Transverse colon (tissue), 4 donors: Measurements from ENCODE around the gene TNS4. TPM values are rescaled to one million over a fixed set of nuclear protein-coding genes. Genes with fewer than 3 reads are reported as not detected.

Experiments used
- DNase-seq: peaks from one replicate; pipeline ENCODE4 v3.0.0-alpha.2; 2019
- H3K27ac ChIP-seq, 4 donors: fragments of 200-600 bp; sonication (generic); 2 replicates each; pipeline ENCODE4 v1.5.1; 2016 to 2018; ENCODE audit warnings: inconsistent platforms in 4 of 4
- H3K27me3 ChIP-seq: fragments of 200-600 bp; sonication (generic); 2 replicates; pipeline ENCODE4 v1.5.1; 2017; ENCODE audit warnings: inconsistent platforms
- H3K36me3 ChIP-seq, 4 donors: fragments of 200-600 bp; sonication (generic); 2 replicates each; pipeline ENCODE4 v1.5.1; 2017 to 2019; ENCODE audit warnings: inconsistent platforms in 4 of 4
- H3K4me1 ChIP-seq, 4 donors: fragments of 200-600 bp; sonication (generic); 2 replicates each; pipeline ENCODE4 v1.5.1; 2017 to 2020; ENCODE audit warnings: inconsistent platforms in 4 of 4
- H3K4me3 ChIP-seq, 4 donors: fragments of 200-600 bp; sonication (generic); 1 replicate in 1 of 4; 2 replicates in 3 of 4; pipeline versions ENCODE4 v1.5.1 to v1.6.1; 2017 to 2019; ENCODE audit warnings: inconsistent platforms in 4 of 4
- H3K9me3 ChIP-seq, 2 donors: fragments of 200-600 bp; sonication (generic); 2 replicates each; pipeline ENCODE4 v1.5.1; 2017 to 2019; ENCODE audit warnings: inconsistent platforms in 2 of 2
- EP300 ChIP-seq: sonication (generic); formaldehyde crosslinking; IDR thresholded peaks from one replicate; pipeline ENCODE4 v1.6.1; 2017; ENCODE audit warnings: antibody characterized with exemption, low read depth
- POLR2A ChIP-seq: fragments of 450-650 bp; IDR thresholded peaks from one replicate; pipeline ENCODE4 v1.6.1; 2016; ENCODE audit warnings: antibody characterized with exemption, mild to moderate bottlenecking, moderate library complexity
- POLR2AphosphoS5 ChIP-seq, 3 donors: sonication (generic); formaldehyde crosslinking; IDR thresholded peaks; one replicate each; pipeline ENCODE4 v1.6.1; 2016; ENCODE audit warnings: antibody characterized with exemption in 3 of 3
- WGBS, 2 donors: methylation state at CpG; one replicate each; pipeline ENCODE4 v1.1.5; 2018; ENCODE audit warnings: low coverage in 1 of 2; 5-methylcytosine and 5-hydroxymethylcytosine counted together
- in situ Hi-C, 4 donors: fragments of 200-750 bp; cut with MboI; loops; one replicate each; pipeline versions ENCODE4 v1.15.0 to v1.15.1; 2017; ENCODE audit warnings: low sequenced_read_pairs in 3 of 4, low pct_ligation_motif_present in 1 of 4, low pct_unique_long_range_greater_than_20kb in 1 of 4
- intact Hi-C: fragments of 100-400 bp; cut with DNase I; formaldehyde crosslinking; loops from one replicate; pipeline ENCODE4 v1.15.1; 2023; ENCODE audit warnings: low total_unique reads
- total RNA-seq, 4 donors: library from RNA; depleted of rRNA; stranded (reverse); fragments of >200 nt; gene quantifications; one replicate each; pipeline ENCODE4 v1.1.0, GENCODE V29; 2016
- TF ChIP-seq, protein P1 (sequence below), 5 experiments: fragments of 200-600 bp in 3 of 5; fragments of 450-650 bp in 2 of 5; sonication (generic) in 3 of 5; IDR thresholded peaks; 1 replicate in 2 of 5; 2 replicates in 3 of 5; pipeline ENCODE4 v1.5.1; 2016 to 2017; ENCODE audit warnings: antibody characterized with exemption in 5 of 5, inconsistent platforms in 3 of 5, mild to moderate bottlenecking in 2 of 5, moderate library complexity in 1 of 5

Gene TNS4
- total RNA-seq, 4 donors from 2014 or later = 1.2 to 4.2 (median 2.5) TPM; not detected in 1

DNA sequence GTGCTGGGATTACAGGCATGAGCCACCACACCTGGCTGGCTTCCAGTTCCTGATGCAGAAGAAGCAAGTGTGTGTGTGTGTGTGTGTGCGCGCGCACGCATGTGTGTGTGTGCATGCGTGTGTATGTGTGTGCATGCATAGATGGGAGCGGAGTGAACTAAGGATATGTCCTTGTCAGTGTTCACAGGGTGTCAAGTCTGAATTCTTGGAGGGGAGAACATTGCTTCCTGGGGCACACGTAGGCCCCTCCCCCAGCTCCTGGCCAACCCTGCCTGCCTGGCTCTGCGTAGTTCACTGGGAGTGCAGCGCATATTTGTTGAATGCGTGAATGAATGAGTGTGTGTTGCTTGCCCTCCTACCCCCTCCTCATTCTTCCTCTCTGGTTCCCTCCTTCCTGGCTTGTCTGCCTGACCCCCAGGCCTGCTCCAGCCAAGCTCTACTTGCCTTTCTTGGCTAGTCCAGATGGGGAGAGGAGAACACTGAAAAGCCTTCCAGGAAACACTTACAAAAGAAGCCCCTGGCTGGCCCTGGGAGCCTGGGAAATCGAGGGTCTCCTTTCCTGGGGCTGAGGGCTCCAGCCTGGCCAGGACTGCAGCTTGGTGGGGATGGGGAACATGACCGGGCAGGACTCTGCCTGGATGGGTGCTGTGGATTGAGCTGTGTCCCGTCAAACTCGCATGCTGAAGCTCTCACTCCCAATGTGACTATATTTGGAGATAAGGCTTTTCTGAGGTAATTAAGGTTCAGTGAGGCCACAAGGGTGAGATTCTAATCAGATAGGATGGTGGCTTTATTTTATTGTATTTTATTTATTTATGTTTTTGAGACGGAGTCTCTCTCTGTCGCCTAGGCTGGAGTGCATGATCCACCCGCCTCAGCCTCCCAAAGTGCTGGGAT, 30.2 kb downstream of the TNS4 start:
- 75 to 78% methylated on average over 10 to 17 of the region's 17 CpGs for WGBS, 2 donors
- intact Hi-C loops (no loop called here), in situ Hi-C loops (no loop called here)
- Histone ChIP-seq H3K36me3 (no peaks in the 10 kb centered on the region), H3K4me1 (peaks cover 19 to 39% (median 27%) of the 10 kb centered on the region in 4 donors), H3K4me3 (no peak overlapping the region), H3K9me3 (no peaks in the 10 kb centered on the region), H3K27me3 (no peaks in the 10 kb centered on the region), H3K27ac (peak overlapping the region; percentile 61 to 85 (median 78))
- DNase-seq = no peak
- TF ChIP-seq POLR2AphosphoS5 (IDR thresholded peaks at IDR 0.05) (peak in 2 of 3 donors; percentile 40 to 52), EP300 (peak; percentile 38), POLR2A (no peak)

DNA sequence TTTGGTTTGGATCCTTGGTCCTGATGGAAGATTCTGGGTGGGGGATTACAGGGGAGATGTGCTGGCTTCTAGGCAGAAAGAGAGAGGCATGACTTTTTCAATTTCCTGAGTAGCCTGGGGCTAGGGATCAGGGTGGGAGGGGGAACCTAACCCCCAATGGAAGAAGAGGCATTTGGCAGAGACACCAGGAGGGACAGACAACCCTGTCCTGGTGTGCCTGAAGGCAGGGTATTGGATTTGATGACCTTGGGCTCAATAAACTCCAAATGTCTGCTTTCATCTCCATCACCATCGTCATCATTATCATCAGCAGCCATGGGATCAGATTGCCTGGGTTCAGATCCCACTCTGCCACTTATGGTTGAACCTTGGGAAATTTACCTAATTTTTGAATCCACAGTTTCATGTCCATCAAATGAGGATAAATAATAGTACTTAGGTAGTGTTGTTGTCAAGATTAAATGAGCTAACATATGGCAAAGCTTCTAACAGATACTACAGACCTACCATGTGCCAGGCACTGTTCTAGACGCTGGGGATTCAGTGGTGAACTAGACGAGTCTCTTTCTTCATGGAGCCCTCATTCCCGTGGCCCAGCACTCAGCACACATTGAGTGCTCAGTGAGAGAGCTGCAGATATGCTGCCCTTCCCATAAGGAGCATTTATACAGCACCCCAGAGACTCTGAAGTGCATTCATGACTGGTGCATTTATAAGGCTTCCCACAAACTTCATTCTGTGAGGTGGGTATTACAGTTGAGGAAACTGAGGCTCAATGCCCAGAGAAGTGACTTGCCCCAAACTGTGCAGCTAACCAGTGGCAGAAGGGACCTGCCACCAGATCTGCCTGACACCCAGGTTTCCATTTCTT, 31.4 kb downstream of the TNS4 start:
- no peak for TF ChIP-seq POLR2A
- Histone ChIP-seq H3K4me3 (no peak overlapping the region), H3K27me3 (no peaks in the 10 kb centered on the region), H3K27ac (peak overlapping the region in 2 of 4 donors; percentile 80 to 85), H3K4me1 (peaks cover 11 to 29% (median 18%) of the 10 kb centered on the region in 4 donors), H3K9me3 (no peaks in the 10 kb centered on the region), H3K36me3 (no peaks in the 10 kb centered on the region)
- in situ Hi-C loops = no loop called here
- intact Hi-C loops = no loop called here
- DNase-seq = no peak
- 91 to 100% methylated on average over 1 to 4 of the region's 4 CpGs for WGBS, 2 donors

DNA sequence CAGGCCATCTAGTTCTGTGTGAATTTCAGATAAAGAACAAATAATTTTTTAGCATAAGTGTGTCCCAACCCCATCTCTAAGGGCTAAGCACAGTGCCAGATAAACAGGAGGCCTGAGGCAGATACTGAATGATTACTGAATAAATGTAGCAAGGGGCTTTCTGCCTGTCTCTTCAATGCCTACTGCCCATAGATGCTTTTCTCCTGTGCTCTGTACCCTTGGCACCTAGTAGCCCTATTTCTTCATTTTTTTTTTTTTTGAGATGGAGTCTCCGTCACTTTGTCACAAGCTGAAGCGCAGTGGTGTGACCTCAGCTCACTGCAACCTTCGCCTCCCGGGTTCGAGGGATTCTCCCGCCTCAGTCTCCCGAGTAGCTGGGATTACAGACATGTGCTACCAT, 32.9 kb downstream of the TNS4 start:
- in situ Hi-C loops = no loop called here
- no peak overlapping the region for H3K4me3 ChIP-seq
- DNase-seq = no peak

DNA sequence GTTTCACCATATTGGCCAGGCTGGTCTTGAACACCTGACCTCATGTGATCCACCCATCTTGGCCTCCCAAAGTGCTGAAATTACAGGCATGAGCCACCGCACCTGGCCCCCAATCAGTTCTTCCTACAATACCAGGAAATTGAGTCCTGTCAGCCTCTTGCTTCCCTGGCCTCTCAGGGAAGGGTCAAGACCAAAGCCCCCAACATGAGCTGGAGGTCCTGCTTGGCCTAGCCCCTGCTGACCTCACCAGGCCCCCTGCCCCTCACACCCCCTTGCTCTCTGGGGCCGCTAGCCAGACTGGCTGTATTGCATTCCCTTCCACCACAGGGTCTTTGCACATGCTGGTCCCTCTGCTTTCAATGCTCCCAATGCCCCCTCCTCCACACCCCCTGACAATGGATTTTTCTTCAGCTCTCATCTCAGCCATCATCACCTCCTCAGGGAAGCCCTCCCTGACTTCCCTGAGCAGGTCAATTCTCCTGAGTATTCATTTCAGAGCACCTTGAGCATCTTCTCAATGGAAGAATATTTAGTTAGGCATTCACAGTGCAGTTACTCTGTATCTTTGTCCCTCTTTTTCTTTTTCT, 34.0 kb downstream of the TNS4 start:
- no peaks in the 10 kb centered on the region for H3K27me3 ChIP-seq
- no peak overlapping the region for H3K27ac ChIP-seq
- WGBS, 2 donors = 86% methylated on average over 2 of the region's 2 CpGs; no CpG with 5 or more reads in 1 of the 2 donors
- in situ Hi-C loops (no loop called here), intact Hi-C loops (no loop called here)
- H3K4me1 ChIP-seq = peaks cover under 1 to 20% (median 9%) of the 10 kb centered on the region in 4 donors
- no peak overlapping the region for H3K4me3 ChIP-seq
- H3K36me3 ChIP-seq = no peaks in the 10 kb centered on the region
- no peak for TF ChIP-seq EP300
- no peak for TF ChIP-seq POLR2AphosphoS5 (IDR thresholded peaks at IDR 0.05)
- TF ChIP-seq, protein P1, sequence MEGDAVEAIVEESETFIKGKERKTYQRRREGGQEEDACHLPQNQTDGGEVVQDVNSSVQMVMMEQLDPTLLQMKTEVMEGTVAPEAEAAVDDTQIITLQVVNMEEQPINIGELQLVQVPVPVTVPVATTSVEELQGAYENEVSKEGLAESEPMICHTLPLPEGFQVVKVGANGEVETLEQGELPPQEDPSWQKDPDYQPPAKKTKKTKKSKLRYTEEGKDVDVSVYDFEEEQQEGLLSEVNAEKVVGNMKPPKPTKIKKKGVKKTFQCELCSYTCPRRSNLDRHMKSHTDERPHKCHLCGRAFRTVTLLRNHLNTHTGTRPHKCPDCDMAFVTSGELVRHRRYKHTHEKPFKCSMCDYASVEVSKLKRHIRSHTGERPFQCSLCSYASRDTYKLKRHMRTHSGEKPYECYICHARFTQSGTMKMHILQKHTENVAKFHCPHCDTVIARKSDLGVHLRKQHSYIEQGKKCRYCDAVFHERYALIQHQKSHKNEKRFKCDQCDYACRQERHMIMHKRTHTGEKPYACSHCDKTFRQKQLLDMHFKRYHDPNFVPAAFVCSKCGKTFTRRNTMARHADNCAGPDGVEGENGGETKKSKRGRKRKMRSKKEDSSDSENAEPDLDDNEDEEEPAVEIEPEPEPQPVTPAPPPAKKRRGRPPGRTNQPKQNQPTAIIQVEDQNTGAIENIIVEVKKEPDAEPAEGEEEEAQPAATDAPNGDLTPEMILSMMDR (IDR thresholded peaks at IDR 0.05) = no peak
- TF ChIP-seq POLR2A = no peak
- DNase-seq = no peak
- no peaks in the 10 kb centered on the region for H3K9me3 ChIP-seq

More for the DNA sequence above, 32.9 kb downstream of the TNS4 start:
- intact Hi-C loops = no loop called here
- peaks cover 3 to 14% (median 9%) of the 10 kb centered on the region in 4 donors for H3K4me1 ChIP-seq
- TF ChIP-seq, protein P1 (IDR thresholded peaks at IDR 0.05) = no peak
- no peak for TF ChIP-seq EP300
- TF ChIP-seq POLR2AphosphoS5 (IDR thresholded peaks at IDR 0.05) = no peak
- no peak for TF ChIP-seq POLR2A
- H3K27ac ChIP-seq = no peak overlapping the region
- H3K27me3 ChIP-seq = no peaks in the 10 kb centered on the region
- no peaks in the 10 kb centered on the region for H3K36me3 ChIP-seq
- no peaks in the 10 kb centered on the region for H3K9me3 ChIP-seq
- 97 to 100% methylated on average over 7 of the region's 7 CpGs for WGBS, 2 donors
